Fibroblast of lung (primary cell): Measurements from ENCODE around the gene DPYSL4.

ENCODE experiments used
- CTCF ChIP-seq, 2 donors: IDR thresholded peaks in 1 of 2; conservative IDR thresholded peaks in 1 of 2; 1 replicate in 1 of 2; 2 replicates in 1 of 2; pipeline ENCODE4 v1.5.1; 2011 to 2012; ENCODE audit warnings: low read length in 2 of 2, control low read depth in 1 of 2, inconsistent platforms in 1 of 2, low read depth in 1 of 2, mild to moderate bottlenecking in 1 of 2
- EZH2 ChIP-seq: IDR thresholded peaks from 2 replicates; pipeline ENCODE4 v1.5.1; 2012; ENCODE audit warnings: low read length, control low read depth, mild to moderate bottlenecking; ENCODE audit errors: missing control alignments

GRCh38 chr10:132236161-132236560 is 49.4 kb downstream of the DPYSL4 start:
- TF ChIP-seq CTCF (conservative IDR thresholded peaks at IDR 0.05 in 1 of 2, IDR thresholded peaks at IDR 0.05 in 1 of 2; ENCODE audit: low read depth in 1 of 2, low read length in 2 of 2) = no peak
- no peak for TF ChIP-seq EZH2
